Osteoblast (primary cell): ENCODE data around the gene FCHO1. TPM values are rescaled to one million over a fixed set of nuclear protein-coding genes. Genes with fewer than 3 reads are reported as not detected.
"Not testable (repeated sequence)": the region's sequence is repeated elsewhere in the genome, so short reads cannot be mapped to it uniquely, and the experiment has no call there.

Source experiments
- DNase-seq: peaks from one replicate; pipeline ENCODE4 v3.0.0; 2011; ENCODE audit warnings: low spot score, mixed read lengths; ENCODE audit not compliant: insufficient read length; ENCODE audit errors: missing footprints
- H2AFZ ChIP-seq: 2 replicates; pipeline ENCODE4 v1.6.0; 2011; ENCODE audit warnings: mild to moderate bottlenecking, low read length
- H3K27ac ChIP-seq: 2 replicates; pipeline ENCODE4 v1.5.1; 2011; ENCODE audit warnings: mild to moderate bottlenecking, low read depth, low read length, moderate library complexity
- H3K27me3 ChIP-seq: 2 replicates; pipeline ENCODE4 v1.6.0; 2012; ENCODE audit warnings: mild to moderate bottlenecking, control low read depth, inconsistent platforms, low read length, moderate library complexity; ENCODE audit not compliant: insufficient read depth
- H3K36me3 ChIP-seq: 2 replicates; pipeline ENCODE4 v1.5.1; 2011; ENCODE audit warnings: mild to moderate bottlenecking, low read length, control low read depth, moderate library complexity; ENCODE audit not compliant: insufficient read depth
- H3K4me1 ChIP-seq: 2 replicates; pipeline ENCODE4 v1.5.1; 2011; ENCODE audit warnings: mild to moderate bottlenecking, low read length, control low read depth, moderate library complexity; ENCODE audit not compliant: insufficient read depth
- H3K4me2 ChIP-seq: 2 replicates; pipeline ENCODE4 v1.6.0; 2011; ENCODE audit warnings: mild to moderate bottlenecking, low read length; ENCODE audit not compliant: insufficient read depth
- H3K4me3 ChIP-seq: fragments of 200-600 bp; sonication (generic); 3 replicates; pipeline ENCODE4 v1.5.1; 2012; ENCODE audit warnings: mild to moderate bottlenecking, low read length, inconsistent platforms; ENCODE audit not compliant: insufficient read depth
- H3K79me2 ChIP-seq: 2 replicates; pipeline ENCODE4 v1.6.0; 2012; ENCODE audit warnings: mild to moderate bottlenecking, low read length, control low read depth, inconsistent platforms; ENCODE audit not compliant: insufficient read depth
- H3K9me3 ChIP-seq: 2 replicates; pipeline ENCODE4 v1.5.1; 2011; ENCODE audit warnings: low read depth, low read length, control low read depth
- H4K20me1 ChIP-seq: 2 replicates; pipeline ENCODE4 v1.6.0; 2012; ENCODE audit warnings: mild to moderate bottlenecking, low read length, control low read depth; ENCODE audit not compliant: insufficient read depth
- CTCF ChIP-seq: IDR thresholded peaks from 2 replicates; pipeline ENCODE4 v1.5.1; 2011; ENCODE audit warnings: mild to moderate bottlenecking, low read depth, low read length, moderate library complexity; ENCODE audit errors: extremely low read depth
- total RNA-seq: library from RNA; depleted of rRNA; stranded (reverse); fragments of >200 nt; gene quantifications from 2 replicates; pipeline ENCODE4 v1.2.3, GENCODE V29; 2012

The FCHO1 gene
- total RNA-seq, 1 donor: 0.72 TPM

GRCh38 chr19:17778251-17778967 is 27.1 kb downstream of the FCHO1 start:
- Histone ChIP-seq H2AFZ (no peak overlapping the region), H3K27me3 (no peaks in the 10 kb centered on the region), H3K36me3 (no peaks in the 10 kb centered on the region), H3K79me2 (no peaks in the 10 kb centered on the region), H3K4me2 (peak overlapping the region; percentile 36), H4K20me1 (no peaks in the 10 kb centered on the region), H3K4me3 (no peak overlapping the region), H3K27ac (no peak overlapping the region), H3K4me1 (peaks cover 5% of the 10 kb centered on the region), H3K9me3 (no peaks in the 10 kb centered on the region)
- no peak for TF ChIP-seq CTCF
- DNase-seq: peak; percentile 85

DNA sequence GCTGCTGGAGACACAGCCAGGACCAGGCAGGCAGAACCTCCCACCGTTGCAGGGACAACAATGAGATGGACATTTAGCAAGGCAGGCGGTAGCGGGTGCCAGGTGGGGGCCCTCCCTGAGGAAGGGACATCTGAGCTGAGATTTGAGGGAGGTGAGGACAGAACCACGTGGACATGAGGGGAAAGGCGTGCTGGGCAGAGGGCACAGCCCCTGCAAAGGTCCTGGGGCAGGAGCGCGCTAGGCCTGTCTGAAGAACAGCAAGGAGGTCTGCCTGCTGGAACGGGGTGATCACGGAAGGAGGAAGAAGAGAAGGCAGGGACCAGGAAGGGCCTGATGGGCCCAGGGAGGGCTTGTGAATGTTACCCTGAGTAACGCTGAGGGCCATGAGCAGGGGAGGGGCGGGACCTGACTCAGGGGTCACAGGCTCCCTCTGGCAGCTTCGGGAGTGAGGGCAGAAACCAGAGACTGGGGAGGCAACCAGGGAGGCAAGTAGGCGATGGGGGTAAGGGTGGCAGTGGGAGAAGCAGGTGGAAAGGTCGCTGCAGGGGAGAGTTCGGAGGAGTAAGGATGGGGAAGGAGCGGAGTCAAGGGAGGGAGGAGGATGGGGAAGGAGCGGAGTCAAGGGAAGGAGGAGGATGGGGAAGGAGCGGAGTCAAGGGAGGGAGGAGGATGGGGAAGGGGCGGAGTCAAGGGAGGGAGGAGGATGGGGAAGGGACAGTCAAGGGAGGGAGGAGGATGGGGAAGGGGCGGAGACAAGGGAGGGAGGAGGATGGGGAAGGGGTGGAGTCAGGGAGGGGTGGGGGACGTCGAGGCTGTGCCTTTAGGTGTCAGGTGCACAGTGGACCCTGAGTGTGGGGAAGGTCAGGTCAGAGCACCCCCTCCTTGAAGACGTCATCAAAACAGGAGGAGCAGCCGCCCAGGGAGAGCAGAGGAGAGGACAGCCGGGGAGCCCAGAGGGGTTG is 28.0 kb downstream of the FCHO1 start:
- no peaks in the 10 kb centered on the region for H4K20me1 ChIP-seq
- H3K36me3 ChIP-seq: no peaks in the 10 kb centered on the region
- no peaks in the 10 kb centered on the region for H3K79me2 ChIP-seq
- no peak for TF ChIP-seq CTCF
- no peak overlapping the region for H3K27ac ChIP-seq
- peak overlapping the region; percentile 36 for H3K4me2 ChIP-seq
- no peaks in the 10 kb centered on the region for H3K27me3 ChIP-seq
- H3K4me3 ChIP-seq: peak overlapping the region; percentile 7
- H3K9me3 ChIP-seq: no peaks in the 10 kb centered on the region
- H2AFZ ChIP-seq: peak overlapping the region; percentile 72
- DNase-seq: no peak
- peaks cover 5% of the 10 kb centered on the region for H3K4me1 ChIP-seq

DNA sequence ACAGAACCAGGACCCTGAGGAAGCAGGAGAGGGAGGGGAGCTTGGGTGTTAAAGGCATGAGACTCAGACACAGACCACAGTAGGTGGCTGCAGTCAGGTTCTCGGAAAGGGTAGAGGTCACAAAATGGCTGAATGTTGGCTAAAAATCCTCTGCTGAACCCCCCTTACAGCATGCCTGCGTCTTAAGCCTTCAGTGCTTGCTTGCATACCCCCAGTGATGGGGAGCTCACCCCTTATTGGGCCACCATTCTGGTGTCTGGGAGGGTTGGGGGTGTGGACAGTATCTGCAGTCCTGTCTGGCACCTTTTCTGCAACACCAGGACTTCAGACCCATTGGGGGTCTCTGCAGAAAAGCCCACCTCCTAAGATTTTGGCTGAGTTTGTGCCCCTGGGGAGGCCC is 29.5 kb downstream of the FCHO1 start:
- H3K79me2 ChIP-seq: no peaks in the 10 kb centered on the region
- H3K4me3 ChIP-seq: no peak overlapping the region
- H3K27me3 ChIP-seq: no peaks in the 10 kb centered on the region

DNA sequence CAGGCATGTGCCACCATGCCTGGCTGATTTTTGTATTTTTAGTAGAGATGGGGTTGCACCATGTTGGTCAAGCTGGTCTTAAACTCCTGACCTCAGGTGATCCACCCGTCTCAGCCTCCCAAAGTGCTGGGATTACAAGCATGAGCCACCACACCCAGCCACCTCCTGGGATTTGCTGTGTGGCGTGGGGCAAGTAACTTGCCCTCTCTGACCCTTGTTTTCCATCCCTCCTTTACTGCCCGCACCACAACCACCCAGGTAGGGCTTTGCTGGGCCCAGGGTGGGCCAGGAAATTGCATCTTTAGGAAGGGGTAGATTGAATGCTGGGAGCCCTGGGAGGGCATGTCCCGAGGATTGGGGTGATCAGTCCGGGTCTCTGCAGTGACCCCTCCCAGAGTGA is 32.4 kb downstream of the FCHO1 start:
- Histone ChIP-seq H2AFZ (peak overlapping the region; percentile 87), H3K4me2 (peak overlapping the region; percentile 50)
- DNase-seq: peak; percentile 77
- H3K4me1 ChIP-seq, H3K79me2 ChIP-seq, H4K20me1 ChIP-seq, H3K9me3 ChIP-seq, H3K36me3 ChIP-seq, H3K27ac ChIP-seq, H3K4me3 ChIP-seq, H3K27me3 ChIP-seq: not testable (repeated sequence)

More for the DNA sequence above, 29.5 kb downstream of the FCHO1 start:
- TF ChIP-seq CTCF: no peak
- Histone ChIP-seq H3K27ac (no peak overlapping the region), H3K9me3 (no peaks in the 10 kb centered on the region), H3K36me3 (no peaks in the 10 kb centered on the region), H2AFZ (no peak overlapping the region), H3K4me1 (peaks cover 5% of the 10 kb centered on the region), H4K20me1 (no peaks in the 10 kb centered on the region), H3K4me2 (no peak overlapping the region)
- DNase-seq: no peak
